HEK293 (cell line): ENCODE measurements around the gene PSMC4.

Experiments
- BCL11B ChIP-seq: fragments of 450-650 bp; formaldehyde crosslinking; IDR thresholded peaks from 2 replicates; pipeline ENCODE4 v1.5.1; 2016; ENCODE audit warnings: low read depth, missing biosample characterization, missing genetic modification characterization
- SETDB1 ChIP-seq: IDR thresholded peaks from one replicate; pipeline ENCODE4 v1.6.1; 2017; ENCODE audit warnings: mild to moderate bottlenecking, low read length, moderate library complexity, mixed read lengths; ENCODE audit not compliant: insufficient read length
- SP2 ChIP-seq: fragments of 450-650 bp; formaldehyde crosslinking; IDR thresholded peaks from 2 replicates; pipeline ENCODE4 v1.5.1; 2016; ENCODE audit warnings: missing biosample characterization, missing genetic modification characterization
- TCF7L2 ChIP-seq: IDR thresholded peaks from 2 replicates; pipeline ENCODE4 v1.6.1; 2011; ENCODE audit warnings: low read depth, mild to moderate bottlenecking, inconsistent platforms, low read length, moderate library complexity, borderline replicate concordance
- ZBTB48 ChIP-seq: fragments of 450-650 bp; formaldehyde crosslinking; IDR thresholded peaks from 2 replicates; pipeline ENCODE4 v1.5.1; 2016; ENCODE audit warnings: missing biosample characterization, missing genetic modification characterization
- ZFP3 ChIP-seq: fragments of 450-650 bp; formaldehyde crosslinking; IDR thresholded peaks from 2 replicates; pipeline ENCODE4 v1.5.1; 2016; ENCODE audit warnings: low read depth, missing biosample characterization, missing genetic modification characterization
- ZFP37 ChIP-seq: fragments of 450-650 bp; formaldehyde crosslinking; IDR thresholded peaks from 2 replicates; pipeline ENCODE4 v1.5.1; 2016; ENCODE audit warnings: missing biosample characterization, missing genetic modification characterization
- ZIC2 ChIP-seq: fragments of 450-650 bp; formaldehyde crosslinking; IDR thresholded peaks from 2 replicates; pipeline ENCODE4 v1.5.1; 2016; ENCODE audit warnings: missing biosample characterization, missing genetic modification characterization
- ZNF223 ChIP-seq: fragments of 450-650 bp; formaldehyde crosslinking; IDR thresholded peaks from 2 replicates; pipeline ENCODE4 v1.5.1; 2016; ENCODE audit warnings: missing biosample characterization, missing genetic modification characterization
- ZNF24 ChIP-seq: fragments of 450-650 bp; formaldehyde crosslinking; IDR thresholded peaks from 2 replicates; pipeline ENCODE4 v1.5.1; 2016; ENCODE audit warnings: missing biosample characterization, missing genetic modification characterization
- ZNF324 ChIP-seq: fragments of 450-650 bp; formaldehyde crosslinking; IDR thresholded peaks from 2 replicates; pipeline ENCODE4 v1.5.1; 2016; ENCODE audit warnings: missing biosample characterization, missing genetic modification characterization
- ZNF335 ChIP-seq: fragments of 450-650 bp; formaldehyde crosslinking; conservative IDR thresholded peaks from 2 replicates; pipeline ENCODE4 v1.5.1; 2016; ENCODE audit warnings: missing biosample characterization, missing genetic modification characterization
- ZNF350 ChIP-seq: fragments of 450-650 bp; formaldehyde crosslinking; IDR thresholded peaks from 2 replicates; pipeline ENCODE4 v1.5.0; 2017; ENCODE audit warnings: missing biosample characterization, mild to moderate bottlenecking, missing genetic modification characterization
- ZNF37A ChIP-seq: fragments of 450-650 bp; IDR thresholded peaks from 2 replicates; pipeline ENCODE4 v1.5.1; 2018; ENCODE audit warnings: missing biosample characterization, missing genetic modification characterization
- ZNF394 ChIP-seq: fragments of 450-650 bp; formaldehyde crosslinking; IDR thresholded peaks from 2 replicates; pipeline ENCODE4 v1.5.1; 2016; ENCODE audit warnings: missing biosample characterization, missing genetic modification characterization, mild to moderate bottlenecking, moderate library complexity, borderline replicate concordance
- ZNF48 ChIP-seq: fragments of 450-650 bp; formaldehyde crosslinking; IDR thresholded peaks from 2 replicates; pipeline ENCODE4 v1.5.1; 2016; ENCODE audit warnings: missing biosample characterization, missing genetic modification characterization
- ZNF555 ChIP-seq: fragments of 450-650 bp; formaldehyde crosslinking; conservative IDR thresholded peaks from 2 replicates; pipeline ENCODE4 v1.5.1; 2017; ENCODE audit warnings: missing biosample characterization, mild to moderate bottlenecking, missing genetic modification characterization, inconsistent platforms
- ZNF560 ChIP-seq: fragments of 450-650 bp; formaldehyde crosslinking; IDR thresholded peaks from 2 replicates; pipeline ENCODE4 v1.5.1; 2017; ENCODE audit warnings: missing biosample characterization, missing genetic modification characterization, borderline replicate concordance
- ZNF561 ChIP-seq: fragments of 450-650 bp; IDR thresholded peaks from 2 replicates; pipeline ENCODE4 v1.5.1; 2018; ENCODE audit warnings: missing biosample characterization, missing genetic modification characterization, borderline replicate concordance
- ZNF596 ChIP-seq: fragments of 450-650 bp; IDR thresholded peaks from 2 replicates; pipeline ENCODE4 v1.5.0; 2018; ENCODE audit warnings: missing biosample characterization, mild to moderate bottlenecking, missing genetic modification characterization, moderate library complexity
- ZNF623 ChIP-seq: fragments of 450-650 bp; formaldehyde crosslinking; IDR thresholded peaks from 2 replicates; pipeline ENCODE4 v1.5.1; 2016; ENCODE audit warnings: missing biosample characterization, missing genetic modification characterization
- ZNF768 ChIP-seq: fragments of 450-650 bp; formaldehyde crosslinking; IDR thresholded peaks from 2 replicates; pipeline ENCODE4 v1.5.1; 2018; ENCODE audit warnings: missing biosample characterization, mild to moderate bottlenecking, missing genetic modification characterization
- ZNF785 ChIP-seq: fragments of 450-650 bp; formaldehyde crosslinking; IDR thresholded peaks from 2 replicates; pipeline ENCODE4 v1.5.1; 2016; ENCODE audit warnings: missing biosample characterization, missing genetic modification characterization
- ZNF792 ChIP-seq: fragments of 450-650 bp; formaldehyde crosslinking; IDR thresholded peaks from 2 replicates; pipeline ENCODE4 v1.5.1; 2016; ENCODE audit warnings: missing biosample characterization, missing genetic modification characterization
- ZNF830 ChIP-seq: fragments of 450-650 bp; IDR thresholded peaks from 2 replicates; pipeline ENCODE4 v1.5.0; 2018; ENCODE audit warnings: missing biosample characterization, missing genetic modification characterization, low read depth, mild to moderate bottlenecking, moderate library complexity
- ZNF837 ChIP-seq: fragments of 450-650 bp; formaldehyde crosslinking; IDR thresholded peaks from 2 replicates; pipeline ENCODE4 v1.5.1; 2016; ENCODE audit warnings: missing biosample characterization, missing genetic modification characterization
- ZSCAN30 ChIP-seq: fragments of 450-650 bp; IDR thresholded peaks from 2 replicates; pipeline ENCODE4 v1.5.1; 2018; ENCODE audit warnings: missing biosample characterization, mild to moderate bottlenecking, missing genetic modification characterization, moderate library complexity
- TF ChIP-seq, protein P1 (sequence below): fragments of 450-650 bp; formaldehyde crosslinking; IDR thresholded peaks from 2 replicates; pipeline ENCODE4 v1.5.1; 2017; ENCODE audit warnings: missing biosample characterization, missing genetic modification characterization
- TF ChIP-seq, protein P2 (sequence below): fragments of 450-650 bp; formaldehyde crosslinking; IDR thresholded peaks from 2 replicates; pipeline ENCODE4 v1.5.1; 2016; ENCODE audit warnings: missing biosample characterization, missing genetic modification characterization
- TF ChIP-seq, protein P3 (sequence below): fragments of 450-650 bp; formaldehyde crosslinking; IDR thresholded peaks from 2 replicates; pipeline ENCODE4 v1.5.1; 2016; ENCODE audit warnings: missing biosample characterization, missing genetic modification characterization, low read depth
- TF ChIP-seq, protein P4 (sequence below): fragments of 450-650 bp; formaldehyde crosslinking; IDR thresholded peaks from 2 replicates; pipeline ENCODE4 v1.5.1; 2016; ENCODE audit warnings: missing biosample characterization, missing genetic modification characterization

Gene PSMC4

DNA sequence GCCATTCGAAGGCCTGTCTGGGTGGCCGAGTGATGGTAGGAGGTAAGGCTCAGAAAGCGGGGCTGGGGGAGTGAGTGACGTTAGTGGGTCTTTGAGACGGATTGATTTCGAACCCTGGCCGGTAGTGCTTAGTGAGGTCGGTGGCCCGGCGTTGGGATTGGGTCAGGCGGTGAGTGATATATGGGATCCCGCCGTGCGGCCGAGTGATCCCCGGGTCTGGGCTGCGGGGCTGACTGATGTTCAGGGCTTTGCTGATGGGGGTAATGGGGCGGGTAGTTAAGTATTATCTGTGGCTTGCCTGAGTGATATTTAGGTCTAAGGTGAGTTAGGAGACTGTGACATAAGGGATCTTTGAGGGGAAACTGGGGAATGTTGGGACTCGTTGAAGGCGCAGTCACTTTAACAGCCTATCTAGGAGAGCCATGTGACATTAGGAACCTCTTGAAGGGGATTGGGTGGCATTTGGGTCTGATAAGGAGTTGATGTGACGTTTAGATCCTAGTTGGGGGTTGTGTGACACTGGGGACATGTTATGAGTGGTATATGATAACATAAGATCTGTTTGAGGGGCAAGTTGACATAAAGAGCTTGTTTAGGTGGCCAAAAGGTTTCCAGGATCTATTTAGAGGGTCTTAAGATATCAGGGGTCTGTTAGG is 543 bp downstream of the PSMC4 start (continued):
- TF ChIP-seq, protein P1, sequence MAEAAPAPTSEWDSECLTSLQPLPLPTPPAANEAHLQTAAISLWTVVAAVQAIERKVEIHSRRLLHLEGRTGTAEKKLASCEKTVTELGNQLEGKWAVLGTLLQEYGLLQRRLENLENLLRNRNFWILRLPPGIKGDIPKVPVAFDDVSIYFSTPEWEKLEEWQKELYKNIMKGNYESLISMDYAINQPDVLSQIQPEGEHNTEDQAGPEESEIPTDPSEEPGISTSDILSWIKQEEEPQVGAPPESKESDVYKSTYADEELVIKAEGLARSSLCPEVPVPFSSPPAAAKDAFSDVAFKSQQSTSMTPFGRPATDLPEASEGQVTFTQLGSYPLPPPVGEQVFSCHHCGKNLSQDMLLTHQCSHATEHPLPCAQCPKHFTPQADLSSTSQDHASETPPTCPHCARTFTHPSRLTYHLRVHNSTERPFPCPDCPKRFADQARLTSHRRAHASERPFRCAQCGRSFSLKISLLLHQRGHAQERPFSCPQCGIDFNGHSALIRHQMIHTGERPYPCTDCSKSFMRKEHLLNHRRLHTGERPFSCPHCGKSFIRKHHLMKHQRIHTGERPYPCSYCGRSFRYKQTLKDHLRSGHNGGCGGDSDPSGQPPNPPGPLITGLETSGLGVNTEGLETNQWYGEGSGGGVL (tag by site-specific recombination) = 0 out of 2 replicates have a peak, but pooled peaks have one; percentile 8
- TF ChIP-seq, protein P2, sequence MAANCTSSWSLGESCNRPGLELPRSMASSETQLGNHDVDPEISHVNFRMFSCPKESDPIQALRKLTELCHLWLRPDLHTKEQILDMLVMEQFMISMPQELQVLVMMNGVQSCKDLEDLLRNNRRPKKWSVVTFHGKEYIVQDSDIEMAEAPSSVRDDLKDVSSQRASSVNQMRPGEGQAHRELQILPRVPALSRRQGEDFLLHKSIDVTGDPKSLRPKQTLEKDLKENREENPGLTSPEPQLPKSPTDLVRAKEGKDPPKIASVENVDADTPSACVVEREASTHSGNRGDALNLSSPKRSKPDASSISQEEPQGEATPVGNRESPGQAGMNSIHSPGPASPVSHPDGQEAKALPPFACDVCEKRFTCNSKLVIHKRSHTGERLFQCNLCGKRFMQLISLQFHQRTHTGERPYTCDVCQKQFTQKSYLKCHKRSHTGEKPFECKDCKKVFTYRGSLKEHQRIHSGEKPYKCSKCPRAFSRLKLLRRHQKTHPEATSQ (tag by site-specific recombination) = 0 out of 2 replicates have a peak, but pooled peaks have one; percentile 43
- TF ChIP-seq ZBTB48 (tag by site-specific recombination) (peak; percentile 67; the same call in 1 of the 2 replicates), ZNF24 (0 out of 2 replicates have a peak, but pooled peaks have one; percentile 40), ZNF555 (no peak), ZNF785 (tag by site-specific recombination) (no peak), ZNF596 (tag by site-specific recombination) (no peak), ZFP37 (peak; percentile 80), SETDB1 (no peak), ZIC2 (tag by site-specific recombination) (no peak), ZNF837 (tag by site-specific recombination) (no peak), ZNF335 (peak; percentile 80), ZFP3 (peak; percentile 47; the same call in 1 of the 2 replicates), BCL11B (peak; percentile 73; the same call in 1 of the 2 replicates), ZNF223 (tag by site-specific recombination) (no peak), ZNF350 (tag by site-specific recombination) (no peak), ZNF48 (no peak), ZNF830 (tag by site-specific recombination) (no peak), ZNF560 (tag by site-specific recombination) (0 out of 2 replicates have a peak, but pooled peaks have one; percentile 2), TCF7L2 (no peak), ZNF768 (tag by site-specific recombination) (peak; percentile 6; the same call in 1 of the 2 replicates), ZNF561 (tag by site-specific recombination) (no peak), ZNF37A (tag by site-specific recombination) (no peak), ZSCAN30 (tag by site-specific recombination) (no peak), ZNF792 (tag by site-specific recombination) (no peak), ZNF324 (tag by site-specific recombination) (no peak), ZNF394 (no peak), SP2 (tag by site-specific recombination) (no peak), ZNF623 (tag by site-specific recombination) (0 out of 2 replicates have a peak, but pooled peaks have one; percentile 16)
- TF ChIP-seq, protein P3, sequence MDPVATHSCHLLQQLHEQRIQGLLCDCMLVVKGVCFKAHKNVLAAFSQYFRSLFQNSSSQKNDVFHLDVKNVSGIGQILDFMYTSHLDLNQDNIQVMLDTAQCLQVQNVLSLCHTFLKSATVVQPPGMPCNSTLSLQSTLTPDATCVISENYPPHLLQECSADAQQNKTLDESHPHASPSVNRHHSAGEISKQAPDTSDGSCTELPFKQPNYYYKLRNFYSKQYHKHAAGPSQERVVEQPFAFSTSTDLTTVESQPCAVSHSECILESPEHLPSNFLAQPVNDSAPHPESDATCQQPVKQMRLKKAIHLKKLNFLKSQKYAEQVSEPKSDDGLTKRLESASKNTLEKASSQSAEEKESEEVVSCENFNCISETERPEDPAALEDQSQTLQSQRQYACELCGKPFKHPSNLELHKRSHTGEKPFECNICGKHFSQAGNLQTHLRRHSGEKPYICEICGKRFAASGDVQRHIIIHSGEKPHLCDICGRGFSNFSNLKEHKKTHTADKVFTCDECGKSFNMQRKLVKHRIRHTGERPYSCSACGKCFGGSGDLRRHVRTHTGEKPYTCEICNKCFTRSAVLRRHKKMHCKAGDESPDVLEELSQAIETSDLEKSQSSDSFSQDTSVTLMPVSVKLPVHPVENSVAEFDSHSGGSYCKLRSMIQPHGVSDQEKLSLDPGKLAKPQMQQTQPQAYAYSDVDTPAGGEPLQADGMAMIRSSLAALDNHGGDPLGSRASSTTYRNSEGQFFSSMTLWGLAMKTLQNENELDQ (tag by site-specific recombination) = no peak
- TF ChIP-seq, protein P4, sequence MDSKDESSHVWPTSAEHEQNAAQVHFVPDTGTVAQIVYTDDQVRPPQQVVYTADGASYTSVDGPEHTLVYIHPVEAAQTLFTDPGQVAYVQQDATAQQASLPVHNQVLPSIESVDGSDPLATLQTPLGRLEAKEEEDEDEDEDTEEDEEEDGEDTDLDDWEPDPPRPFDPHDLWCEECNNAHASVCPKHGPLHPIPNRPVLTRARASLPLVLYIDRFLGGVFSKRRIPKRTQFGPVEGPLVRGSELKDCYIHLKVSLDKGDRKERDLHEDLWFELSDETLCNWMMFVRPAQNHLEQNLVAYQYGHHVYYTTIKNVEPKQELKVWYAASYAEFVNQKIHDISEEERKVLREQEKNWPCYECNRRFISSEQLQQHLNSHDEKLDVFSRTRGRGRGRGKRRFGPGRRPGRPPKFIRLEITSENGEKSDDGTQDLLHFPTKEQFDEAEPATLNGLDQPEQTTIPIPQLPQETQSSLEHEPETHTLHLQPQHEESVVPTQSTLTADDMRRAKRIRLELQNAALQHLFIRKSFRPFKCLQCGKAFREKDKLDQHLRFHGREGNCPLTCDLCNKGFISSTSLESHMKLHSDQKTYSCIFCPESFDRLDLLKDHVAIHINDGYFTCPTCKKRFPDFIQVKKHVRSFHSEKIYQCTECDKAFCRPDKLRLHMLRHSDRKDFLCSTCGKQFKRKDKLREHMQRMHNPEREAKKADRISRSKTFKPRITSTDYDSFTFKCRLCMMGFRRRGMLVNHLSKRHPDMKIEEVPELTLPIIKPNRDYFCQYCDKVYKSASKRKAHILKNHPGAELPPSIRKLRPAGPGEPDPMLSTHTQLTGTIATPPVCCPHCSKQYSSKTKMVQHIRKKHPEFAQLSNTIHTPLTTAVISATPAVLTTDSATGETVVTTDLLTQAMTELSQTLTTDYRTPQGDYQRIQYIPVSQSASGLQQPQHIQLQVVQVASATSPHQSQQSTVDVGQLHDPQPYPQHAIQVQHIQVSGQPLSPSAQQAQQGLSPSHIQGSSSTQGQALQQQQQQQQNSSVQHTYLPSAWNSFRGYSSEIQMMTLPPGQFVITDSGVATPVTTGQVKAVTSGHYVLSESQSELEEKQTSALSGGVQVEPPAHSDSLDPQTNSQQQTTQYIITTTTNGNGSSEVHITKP (tag by site-specific recombination) = no peak
